Heart left ventricle (tissue), 16 donors: ENCODE data around the gene PLA2G2E. TPM values are rescaled to one million over a fixed set of nuclear protein-coding genes. Genes with fewer than 3 reads are reported as not detected.
"Not testable (repeated sequence)": the region's sequence is repeated elsewhere in the genome, so short reads cannot be mapped to it uniquely, and the experiment has no call there.

ENCODE experiments used
- ATAC-seq, 4 donors: fragments of 200-7000 bp; cut with Tn5 transposase; one replicate each; pipeline ENCODE4 v1.9.1; 2020 to 2022; ENCODE audit warnings: moderate library complexity in 4 of 4, mild to moderate bottlenecking in 3 of 4, moderate number of reproducible peaks in 1 of 4
- DNase-seq, 5 donors: peaks; one replicate each; pipeline ENCODE4 v3.0.0-alpha.2; 2020
- H3K27ac ChIP-seq, 12 donors: fragments of 200-600 bp; sonication (generic) in 4 of 12; one replicate each; pipeline versions ENCODE4 v1.5.0 to v1.8.0; 2016 to 2022; ENCODE audit warnings: mild to moderate bottlenecking in 2 of 12
- H3K27me3 ChIP-seq, 9 donors: fragments of 200-600 bp; sonication (generic) in 2 of 9; one replicate each; pipeline versions ENCODE4 v1.5.1 to v1.8.0; 2016 to 2022; ENCODE audit warnings: mild to moderate bottlenecking in 3 of 9
- H3K36me3 ChIP-seq, 9 donors: fragments of 200-600 bp; sonication (generic) in 2 of 9; one replicate each; pipeline versions ENCODE4 v1.5.0 to v1.8.0; 2018 to 2022; ENCODE audit warnings: mild to moderate bottlenecking in 2 of 9
- H3K4me1 ChIP-seq, 12 donors: fragments of 200-600 bp; sonication (generic) in 4 of 12; one replicate each; pipeline versions ENCODE4 v1.5.0 to v1.8.0; 2016 to 2022; ENCODE audit warnings: mild to moderate bottlenecking in 3 of 12
- H3K4me3 ChIP-seq, 12 donors: fragments of 200-600 bp; sonication (generic) in 4 of 12; one replicate each; pipeline versions ENCODE4 v1.5.0 to v1.8.0; 2017 to 2022; ENCODE audit warnings: mild to moderate bottlenecking in 9 of 12, moderate library complexity in 4 of 12
- H3K9me3 ChIP-seq, 12 donors: fragments of 200-600 bp; sonication (generic) in 4 of 12; one replicate each; pipeline versions ENCODE4 v1.5.0 to v1.8.0; 2016 to 2022; ENCODE audit warnings: mild to moderate bottlenecking in 1 of 12
- CTCF ChIP-seq, 12 donors: fragments of 200-600 bp; sonication (generic) in 4 of 12; IDR thresholded peaks; one replicate each; pipeline versions ENCODE4 v1.5.0 to v1.8.0; 2018 to 2022; ENCODE audit warnings: antibody characterized with exemption in 12 of 12, mild to moderate bottlenecking in 5 of 12
- POLR2A ChIP-seq, 2 donors: fragments of 450-650 bp; IDR thresholded peaks; one replicate each; pipeline ENCODE4 v1.6.1; 2017; ENCODE audit warnings: antibody characterized with exemption in 2 of 2, mild to moderate bottlenecking in 2 of 2, moderate library complexity in 2 of 2
- WGBS, 4 donors: extraction: QIAGEN DNeasy Blood & Tissue Kit in 2 of 4; methylation state at CpG; one replicate each; pipeline versions ENCODE4 v1.1.5 to v1.1.7; 2013 to 2018; 5-methylcytosine and 5-hydroxymethylcytosine counted together
- intact Hi-C, 10 donors: fragments of 100-400 bp; cut with DNase I; formaldehyde crosslinking; loops; one replicate each; pipeline versions ENCODE4 v1.11.1 to v1.14.2; 2022
- polyA plus RNA-seq, 2 donors: library from polyadenylated mRNA; stranded (reverse); fragments of 200-250 nt; gene quantifications; one replicate each; pipeline ENCODE4 v1.2.3, GENCODE V29; 2013
- total RNA-seq, 9 donors: library from RNA; depleted of rRNA in 2 of 9; stranded (reverse); fragments of >200 nt in 2 of 9; fragmentation: NEBNext Ultra II Directional in 3 of 9; extraction: Animal tissue kit (Norgen Biotek cat#: 25700) in 3 of 9; gene quantifications; one replicate each; pipeline versions ENCODE4 v1.1.0 to v1.2.4, GENCODE V29; 2016 to 2023
- donor health status: ischemic (EF 13 %, LVEDD 7.1; RV severe dilation, severe dysfunction).
- donor health status: healthy with polysubstance abuse.
- donor health status: DM: no; HTN: yes; CAD: no.
- donor health status: DM: no; HTN: no; CAD: no.
- donor health status: ischemic (EF 25% LVEDD 6.9; RV normal size, moderate dysfunction).
- donor health status: ischemic (EF 25% LVEDD 5.7; RV mildly dilated, moderate dysfunction).
- donor health status: healthy.
- donor health status: DM: yes; HTN: yes; CAD: no.
- donor health status: ischemic (EF 35%, LVEDD 5.7; RV mildly dilated, moderate dysfunction).
- donor health status: nonischemic (EF 11% LVEDD 7.7; RV severe dilation, severe dysfunction).
- donor health status: DM: yes; HTN: yes; CAD: no.
- donor health status: PGD.
- donor health status: ischemic (EF 29% LVEDD 5.4; RV normal size, mild dysfunction).
- donor health status: nonischemic (EF 23%, LVEDD 6.1; RV moderate dilation, normal function).

PLA2G2E gene
- total and polyA plus RNA-seq, 11 donors = not detected

GRCh38 chr1:19882111-19883071, 41.0 kb downstream of the PLA2G2E start, which contains the start of gene OTUD3:
Gene OTUD3, plus strand, starts transcription at chr1:19882395. Its CDS starts 119 bp downstream, at chr1:19882514.
- Histone ChIP-seq H3K36me3 (peaks cover 0 to 6% (median 0%) of the 10 kb centered on the region in 9 donors), H3K27ac (peak within 1 kb of the TSS; percentile 67 to 96 (median 92)), H3K4me1 (peaks cover 4 to 35% (median 14%) of the 10 kb centered on the region in 12 donors), H3K4me3 (peak within 1 kb of the TSS; percentile 59 to 96 (median 86)), H3K9me3 (no peaks in the 10 kb centered on the region), H3K27me3 (peaks cover 0 to 5% (median 0%) of the 10 kb centered on the region in 9 donors)
- peak; percentile 81 to 98 (median 92) for TF ChIP-seq CTCF (IDR thresholded peaks at IDR 0.05)
- TF ChIP-seq POLR2A (IDR thresholded peaks at IDR 0.05) = peak in 1 of 2 donors; percentile 86
- intact Hi-C loops = no loop called here
- WGBS, 4 donors = 0 to 1% (median 1%) methylated on average over 48 to 97 of the region's 97 CpGs
- ATAC-seq = peak; percentile 96 to 99 (median 98)
- peak; percentile 95 to 96 (median 96) for DNase-seq

GRCh38 chr1:19880841-19881240, 42.6 kb downstream of the PLA2G2E start:
- Histone ChIP-seq H3K27me3 (peaks cover 0 to 16% (median 0%) of the 10 kb centered on the region in 9 donors), H3K4me1 (peaks cover 4 to 31% (median 14%) of the 10 kb centered on the region in 12 donors)
- ATAC-seq, H3K9me3 ChIP-seq, H3K36me3 ChIP-seq, H3K4me3 ChIP-seq, intact Hi-C loops, H3K27ac ChIP-seq, DNase-seq: not testable (repeated sequence)
- WGBS, 4 donors = 75 to 84% (median 81%) methylated on average over 5 of the region's 5 CpGs

GRCh38 chr1:19879661-19880060, 43.8 kb downstream of the PLA2G2E start:
- ATAC-seq (no peak), DNase-seq (no peak)
- H3K9me3 ChIP-seq = no peaks in the 10 kb centered on the region
- H3K4me3 ChIP-seq = no peak overlapping the region
- WGBS, 4 donors = 91 to 95% (median 93%) methylated on average over 4 of the region's 4 CpGs
- intact Hi-C loops = no loop called here
- no peaks in the 10 kb centered on the region for H3K36me3 ChIP-seq
- no peak overlapping the region for H3K27ac ChIP-seq
- H3K4me1 ChIP-seq = peaks cover 4 to 21% (median 14%) of the 10 kb centered on the region in 12 donors
- TF ChIP-seq POLR2A (IDR thresholded peaks at IDR 0.05) = no peak
- no peak for TF ChIP-seq CTCF (IDR thresholded peaks at IDR 0.05)
- peaks cover 0 to 26% (median under 1%) of the 10 kb centered on the region in 9 donors for H3K27me3 ChIP-seq

GRCh38 chr1:19879227-19879626, 44.2 kb downstream of the PLA2G2E start:
- no peaks in the 10 kb centered on the region for H3K36me3 ChIP-seq
- ATAC-seq (no peak), DNase-seq (no peak)
- H3K27me3 ChIP-seq = peaks cover 0 to 30% (median 3%) of the 10 kb centered on the region in 9 donors
- no peak for TF ChIP-seq CTCF (IDR thresholded peaks at IDR 0.05)
- no peak for TF ChIP-seq POLR2A (IDR thresholded peaks at IDR 0.05)
- 86 to 92% (median 90%) methylated on average over 4 of the region's 4 CpGs for WGBS, 4 donors
- peaks cover 4 to 21% (median 14%) of the 10 kb centered on the region in 12 donors for H3K4me1 ChIP-seq
- H3K9me3 ChIP-seq = no peaks in the 10 kb centered on the region
- H3K27ac ChIP-seq = no peak overlapping the region
- intact Hi-C loops = no loop called here
- H3K4me3 ChIP-seq = no peak overlapping the region
